Fibroblast of lung (primary cell): Measurements from ENCODE around the gene RNF14. TPM values are rescaled to one million over a fixed set of nuclear protein-coding genes. Genes with fewer than 3 reads are reported as not detected.

Experiments
- DNase-seq, 2 donors: peaks; one replicate each; pipeline versions ENCODE4 v3.0.0 to v3.0.0-alpha.2; 2010; ENCODE audit warnings: low read depth in 2 of 2
- H2AFZ ChIP-seq: 2 replicates; pipeline ENCODE4 v1.5.1; 2012; ENCODE audit warnings: low read length, control low read depth, inconsistent platforms
- H3K27ac ChIP-seq: 2 replicates; pipeline ENCODE4 v1.5.1; 2011; ENCODE audit warnings: low read length, control low read depth; ENCODE audit not compliant: insufficient read depth
- H3K27me3 ChIP-seq: 2 replicates; pipeline ENCODE4 v1.5.1; 2011; ENCODE audit warnings: mild to moderate bottlenecking, low read length; ENCODE audit not compliant: control insufficient read depth, insufficient read depth
- H3K36me3 ChIP-seq: 2 replicates; pipeline ENCODE4 v1.5.1; 2011; ENCODE audit warnings: low read length; ENCODE audit not compliant: control insufficient read depth, insufficient read depth
- H3K4me1 ChIP-seq: 2 replicates; pipeline ENCODE4 v1.5.1; 2011; ENCODE audit warnings: low read length; ENCODE audit not compliant: control insufficient read depth, insufficient read depth; ENCODE audit errors: extremely low read depth
- H3K4me2 ChIP-seq: 2 replicates; pipeline ENCODE4 v1.5.1; 2011; ENCODE audit warnings: low read length, control low read depth; ENCODE audit not compliant: insufficient read depth; ENCODE audit errors: extremely low read depth
- H3K4me3 ChIP-seq, 4 experiments: fragments of 200-600 bp in 1 of 4; sonication (generic) in 1 of 4; replicated peaks in 1 of 4; 2 replicates each; pipeline ENCODE4 v1.5.1; 2011 to 2016; ENCODE audit warnings: low read length in 4 of 4, low read depth in 3 of 4, mild to moderate bottlenecking in 3 of 4, control low read depth in 2 of 4, inconsistent platforms in 1 of 4, mixed read lengths in 1 of 4; ENCODE audit not compliant: insufficient read depth in 1 of 4; ENCODE audit errors: control extremely low read depth in 1 of 4
- H3K79me2 ChIP-seq: 2 replicates; pipeline ENCODE4 v1.5.1; 2012; ENCODE audit warnings: mild to moderate bottlenecking, low read length, inconsistent platforms; ENCODE audit not compliant: control insufficient read depth, insufficient read depth
- H3K9ac ChIP-seq: 2 replicates; pipeline ENCODE4 v1.5.1; 2011; ENCODE audit warnings: mild to moderate bottlenecking, low read length, control low read depth; ENCODE audit not compliant: insufficient read depth
- H3K9me3 ChIP-seq: 2 replicates; pipeline ENCODE4 v1.5.1; 2012; ENCODE audit warnings: low read depth, low read length; ENCODE audit not compliant: control insufficient read depth, insufficient read depth
- H4K20me1 ChIP-seq: 2 replicates; pipeline ENCODE4 v1.5.1; 2011; ENCODE audit warnings: low read length; ENCODE audit not compliant: control insufficient read depth, insufficient read depth; ENCODE audit errors: extremely low read depth
- EZH2 ChIP-seq: IDR thresholded peaks from 2 replicates; pipeline ENCODE4 v1.5.1; 2012; ENCODE audit warnings: low read length, control low read depth, mild to moderate bottlenecking; ENCODE audit errors: missing control alignments
- polyA plus RNA-seq, 2 donors: library from polyadenylated mRNA; depleted of rRNA in 1 of 2; stranded (reverse) in 1 of 2; unstranded in 1 of 2; fragments of >200 nt; gene quantifications; 2 replicates each; pipeline ENCODE4 v1.2.1, GENCODE V29; 2011 to 2012; ENCODE audit warnings: missing spikeins in 1 of 2
- total RNA-seq: library from RNA; depleted of rRNA; stranded (reverse); fragments of >200 nt; gene quantifications from 2 replicates; pipeline ENCODE4 v1.2.1, GENCODE V29; 2014
- TF ChIP-seq, protein P1 (sequence below), 2 donors: IDR thresholded peaks in 1 of 2; conservative IDR thresholded peaks in 1 of 2; 1 replicate in 1 of 2; 2 replicates in 1 of 2; pipeline ENCODE4 v1.5.1; 2011 to 2012; ENCODE audit warnings: low read length in 2 of 2, control low read depth in 1 of 2, inconsistent platforms in 1 of 2, low read depth in 1 of 2, mild to moderate bottlenecking in 1 of 2

Gene RNF14
- total and polyA plus RNA-seq, 2 donors (not counting 1 experiment from before 2014, with no cell fraction given) = 62.9 to 65.3 TPM

DNA sequence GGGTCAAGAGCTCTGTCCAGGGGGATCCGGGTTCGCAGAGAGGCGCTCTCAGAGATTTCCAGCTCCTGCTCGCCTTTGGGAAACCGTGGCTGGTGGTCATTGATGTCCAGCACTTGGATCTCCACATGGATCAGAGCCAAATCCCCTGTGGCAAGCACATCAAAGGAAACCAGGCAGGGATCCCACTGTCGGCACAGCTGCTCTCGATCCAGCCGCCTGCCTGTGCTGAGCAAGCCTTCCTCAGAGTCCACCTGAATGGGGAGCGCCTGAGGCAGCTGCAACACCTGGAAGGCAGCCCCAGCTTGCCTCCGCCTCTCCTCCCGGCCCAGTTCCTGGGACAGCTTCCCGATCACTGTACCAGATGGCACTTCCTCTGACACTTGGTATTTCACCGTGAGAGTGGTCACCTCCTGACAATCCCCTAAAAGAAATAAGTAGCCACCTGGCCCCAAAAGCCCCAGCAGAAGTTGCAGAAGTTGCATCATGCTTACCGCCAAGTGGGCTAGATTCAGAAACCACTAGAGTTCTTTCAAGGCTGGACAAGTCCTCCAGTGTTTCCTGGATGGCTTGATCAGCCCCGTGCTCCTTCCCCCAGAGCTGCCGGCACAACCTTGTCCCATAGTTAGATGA lies 11.4 kb upstream of the RNF14 start:
- H3K27me3 ChIP-seq = peaks cover 8% of the 10 kb centered on the region
- H3K79me2 ChIP-seq = no peaks in the 10 kb centered on the region
- no peak for DNase-seq
- H3K4me3 ChIP-seq = no peak overlapping the region
- no peaks in the 10 kb centered on the region for H3K9me3 ChIP-seq
- no peak overlapping the region for H3K4me2 ChIP-seq
- no peak overlapping the region for H3K9ac ChIP-seq
- no peak overlapping the region for H2AFZ ChIP-seq
- TF ChIP-seq EZH2 = no peak
- TF ChIP-seq, protein P1, sequence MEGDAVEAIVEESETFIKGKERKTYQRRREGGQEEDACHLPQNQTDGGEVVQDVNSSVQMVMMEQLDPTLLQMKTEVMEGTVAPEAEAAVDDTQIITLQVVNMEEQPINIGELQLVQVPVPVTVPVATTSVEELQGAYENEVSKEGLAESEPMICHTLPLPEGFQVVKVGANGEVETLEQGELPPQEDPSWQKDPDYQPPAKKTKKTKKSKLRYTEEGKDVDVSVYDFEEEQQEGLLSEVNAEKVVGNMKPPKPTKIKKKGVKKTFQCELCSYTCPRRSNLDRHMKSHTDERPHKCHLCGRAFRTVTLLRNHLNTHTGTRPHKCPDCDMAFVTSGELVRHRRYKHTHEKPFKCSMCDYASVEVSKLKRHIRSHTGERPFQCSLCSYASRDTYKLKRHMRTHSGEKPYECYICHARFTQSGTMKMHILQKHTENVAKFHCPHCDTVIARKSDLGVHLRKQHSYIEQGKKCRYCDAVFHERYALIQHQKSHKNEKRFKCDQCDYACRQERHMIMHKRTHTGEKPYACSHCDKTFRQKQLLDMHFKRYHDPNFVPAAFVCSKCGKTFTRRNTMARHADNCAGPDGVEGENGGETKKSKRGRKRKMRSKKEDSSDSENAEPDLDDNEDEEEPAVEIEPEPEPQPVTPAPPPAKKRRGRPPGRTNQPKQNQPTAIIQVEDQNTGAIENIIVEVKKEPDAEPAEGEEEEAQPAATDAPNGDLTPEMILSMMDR (conservative IDR thresholded peaks at IDR 0.05 in 1 of 2, IDR thresholded peaks at IDR 0.05 in 1 of 2; ENCODE audit: low read depth in 1 of 2, low read length in 2 of 2) = no peak
- H4K20me1 ChIP-seq = no peaks in the 10 kb centered on the region
- H3K27ac ChIP-seq = no peak overlapping the region
- no peaks in the 10 kb centered on the region for H3K4me1 ChIP-seq
- no peaks in the 10 kb centered on the region for H3K36me3 ChIP-seq

DNA sequence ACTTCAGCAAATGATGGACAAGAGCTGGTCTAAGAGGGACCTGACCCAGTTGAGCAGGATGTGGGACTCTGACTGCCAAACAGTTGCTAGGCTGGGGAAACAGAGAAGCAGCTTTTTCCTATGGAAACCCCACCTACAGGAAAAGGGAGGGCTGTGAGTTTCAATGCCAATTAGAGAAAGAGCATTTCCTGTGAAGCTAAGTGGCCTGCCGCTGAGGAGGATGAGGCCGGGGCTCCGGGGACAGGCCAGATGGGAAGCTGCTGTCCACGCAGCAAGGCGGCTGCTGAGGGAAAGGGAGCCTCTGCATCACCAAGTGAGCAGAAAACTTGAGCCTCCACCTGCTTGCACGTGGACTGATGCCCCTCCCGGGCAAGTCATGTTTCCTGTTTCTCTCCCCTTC lies 10.8 kb upstream of the RNF14 start, which contains the start of gene PCDH12:
PCDH12 (minus strand) TSS at position 90 of the 400 bp plus-strand sequence. CDS start 351 bp downstream, outside the sequence.
- Histone ChIP-seq H3K9me3 (no peaks in the 10 kb centered on the region), H3K79me2 (no peaks in the 10 kb centered on the region), H3K9ac (no peak within 1 kb of the TSS), H3K27me3 (peaks cover 5% of the 10 kb centered on the region), H3K4me1 (no peaks in the 10 kb centered on the region), H3K27ac (no peak within 1 kb of the TSS), H4K20me1 (no peaks in the 10 kb centered on the region), H2AFZ (no peak within 1 kb of the TSS), H3K36me3 (no peaks in the 10 kb centered on the region), H3K4me2 (no peak within 1 kb of the TSS), H3K4me3 (no peak within 1 kb of the TSS)
- DNase-seq = no peak
- TF ChIP-seq, protein P1 (conservative IDR thresholded peaks at IDR 0.05 in 1 of 2, IDR thresholded peaks at IDR 0.05 in 1 of 2; ENCODE audit: low read depth in 1 of 2, low read length in 2 of 2) = no peak
- TF ChIP-seq EZH2 = no peak

DNA sequence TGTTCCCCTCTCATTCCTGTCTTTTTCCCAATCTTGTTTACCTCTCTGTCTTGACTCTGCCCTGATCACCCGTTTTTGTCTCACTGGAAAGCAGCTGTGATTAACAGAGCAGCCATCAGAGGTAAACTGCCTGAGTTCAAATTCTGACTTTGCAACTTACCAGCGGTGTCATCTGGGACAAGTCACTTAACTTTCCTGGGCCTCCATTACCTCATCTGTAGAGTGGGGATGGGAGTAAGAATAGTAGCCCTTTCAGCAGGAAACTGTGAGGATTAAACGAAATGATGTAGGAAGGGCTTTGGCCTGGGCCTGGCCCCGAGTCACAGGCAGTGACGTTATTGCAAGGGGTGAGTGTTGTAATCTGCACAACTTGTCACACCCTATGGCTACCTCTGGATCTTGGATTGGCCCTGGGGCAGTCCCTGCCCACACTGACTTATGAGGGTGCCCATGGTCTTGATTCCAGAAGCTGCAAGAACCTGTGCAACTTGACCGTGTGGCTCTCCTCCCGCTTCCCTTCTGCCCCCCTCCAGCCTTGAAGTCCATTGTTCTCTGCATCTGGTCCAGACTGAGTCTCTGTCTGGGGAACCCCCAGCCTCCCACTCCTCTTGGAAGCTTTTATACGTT lies 10.2 kb upstream of the RNF14 start:
- Histone ChIP-seq H3K4me1 (no peaks in the 10 kb centered on the region), H3K4me3 (no peak overlapping the region), H3K9me3 (no peaks in the 10 kb centered on the region), H3K9ac (no peak overlapping the region), H3K79me2 (no peaks in the 10 kb centered on the region), H2AFZ (no peak overlapping the region), H3K36me3 (no peaks in the 10 kb centered on the region), H3K27ac (no peak overlapping the region), H4K20me1 (no peaks in the 10 kb centered on the region), H3K4me2 (no peak overlapping the region), H3K27me3 (peaks cover 5% of the 10 kb centered on the region)
- no peak for DNase-seq
- TF ChIP-seq EZH2 = no peak
- TF ChIP-seq, protein P1 (conservative IDR thresholded peaks at IDR 0.05 in 1 of 2, IDR thresholded peaks at IDR 0.05 in 1 of 2; ENCODE audit: low read depth in 1 of 2, low read length in 2 of 2) = no peak
